Activated CD8-positive, alpha-beta memory T cell treated with anti-CD3 and anti-CD28 coated beads, Interleukin-2, amount 50 U/mL, for 1 hour (primary cell): Measurements from ENCODE around the gene ANKRD18A.

Experiments
- DNase-seq: peaks from one replicate; pipeline ENCODE4 v3.0.0-alpha.2; 2020; ENCODE audit errors: extremely low read depth

ANKRD18A gene

GRCh38 chr9:38620483-38621433, at the start of gene ANKRD18A:
TSS of gene ANKRD18A (minus strand) at chr9:38620596. CDS start at chr9:38620285, 311 bp downstream.
- no peak for DNase-seq

GRCh38 chr9:38668791-38669466, 48.5 kb upstream of the ANKRD18A start:
- no peak for DNase-seq

GRCh38 chr9:38662763-38663593, 42.6 kb upstream of the ANKRD18A start:
- no peak for DNase-seq

GRCh38 chr9:38659538-38659937, 39.1 kb upstream of the ANKRD18A start:
- DNase-seq, result no peak

- DNase-seq, result no peak
These were observed 36.5 kb upstream of the ANKRD18A start for GRCh38 chr9:38656896-38657295.

GRCh38 chr9:38652486-38652885, 32.1 kb upstream of the ANKRD18A start:
- no peak for DNase-seq

- no peak for DNase-seq
These were observed 31.6 kb upstream of the ANKRD18A start for GRCh38 chr9:38652044-38652443.

GRCh38 chr9:38651400-38652042, 31.1 kb upstream of the ANKRD18A start:
- DNase-seq, result no peak

- DNase-seq, result no peak
These were observed 30.2 kb upstream of the ANKRD18A start for GRCh38 chr9:38650564-38650963.

- no peak for DNase-seq
These were observed 29.5 kb upstream of the ANKRD18A start for GRCh38 chr9:38649731-38650363.

- no peak for DNase-seq
These were observed 24.2 kb upstream of the ANKRD18A start for GRCh38 chr9:38644601-38645000.

GRCh38 chr9:38643815-38644173, 23.4 kb upstream of the ANKRD18A start:
- DNase-seq, result no peak

- no peak for DNase-seq
These were observed 22.8 kb upstream of the ANKRD18A start for GRCh38 chr9:38642951-38643814.

GRCh38 chr9:38641985-38642864, 21.8 kb upstream of the ANKRD18A start:
- DNase-seq, result no peak

- no peak for DNase-seq
These were observed 20.7 kb upstream of the ANKRD18A start for GRCh38 chr9:38641142-38641541.

- DNase-seq, result no peak
These were observed 19.2 kb upstream of the ANKRD18A start for GRCh38 chr9:38639577-38639940.

GRCh38 chr9:38638881-38639576, 18.6 kb upstream of the ANKRD18A start:
- DNase-seq, result no peak

- DNase-seq, result no peak
These were observed 13.9 kb upstream of the ANKRD18A start for GRCh38 chr9:38634315-38634714.

- DNase-seq, result no peak
These were observed 9.1 kb upstream of the ANKRD18A start for GRCh38 chr9:38629511-38629910.
